HCT116 (cell line): ENCODE results near the gene ELAVL1.

Source experiments
- EZH2phosphoT487 ChIP-seq: fragments of 200-600 bp; IDR thresholded peaks from 2 replicates; pipeline ENCODE4 v1.6.1; 2018; ENCODE audit warnings: antibody characterized with exemption, borderline replicate concordance
- POLR2A ChIP-seq: IDR thresholded peaks from 2 replicates; pipeline ENCODE4 v1.7.0; 2011; ENCODE audit warnings: borderline replicate concordance; ENCODE audit not compliant: insufficient read depth, insufficient read length; ENCODE audit errors: extremely low read depth
- TF ChIP-seq, protein P1 (sequence below), 3 experiments: fragments of 200-600 bp in 1 of 3; sonication (generic) in 1 of 3; IDR thresholded peaks in 2 of 3; conservative IDR thresholded peaks in 1 of 3; 2 replicates each; pipeline ENCODE4 v1.5.1; 2012 to 2017; ENCODE audit warnings: low read depth in 2 of 3, low read length in 2 of 3, antibody characterized with exemption in 1 of 3, borderline replicate concordance in 1 of 3, control low read depth in 1 of 3, mild to moderate bottlenecking in 1 of 3, mixed read lengths in 1 of 3, mixed run types in 1 of 3, moderate library complexity in 1 of 3; ENCODE audit not compliant: insufficient read depth in 1 of 3

- TF ChIP-seq, protein P1, sequence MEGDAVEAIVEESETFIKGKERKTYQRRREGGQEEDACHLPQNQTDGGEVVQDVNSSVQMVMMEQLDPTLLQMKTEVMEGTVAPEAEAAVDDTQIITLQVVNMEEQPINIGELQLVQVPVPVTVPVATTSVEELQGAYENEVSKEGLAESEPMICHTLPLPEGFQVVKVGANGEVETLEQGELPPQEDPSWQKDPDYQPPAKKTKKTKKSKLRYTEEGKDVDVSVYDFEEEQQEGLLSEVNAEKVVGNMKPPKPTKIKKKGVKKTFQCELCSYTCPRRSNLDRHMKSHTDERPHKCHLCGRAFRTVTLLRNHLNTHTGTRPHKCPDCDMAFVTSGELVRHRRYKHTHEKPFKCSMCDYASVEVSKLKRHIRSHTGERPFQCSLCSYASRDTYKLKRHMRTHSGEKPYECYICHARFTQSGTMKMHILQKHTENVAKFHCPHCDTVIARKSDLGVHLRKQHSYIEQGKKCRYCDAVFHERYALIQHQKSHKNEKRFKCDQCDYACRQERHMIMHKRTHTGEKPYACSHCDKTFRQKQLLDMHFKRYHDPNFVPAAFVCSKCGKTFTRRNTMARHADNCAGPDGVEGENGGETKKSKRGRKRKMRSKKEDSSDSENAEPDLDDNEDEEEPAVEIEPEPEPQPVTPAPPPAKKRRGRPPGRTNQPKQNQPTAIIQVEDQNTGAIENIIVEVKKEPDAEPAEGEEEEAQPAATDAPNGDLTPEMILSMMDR (IDR thresholded peaks at IDR 0.05 in 2 of 3, conservative IDR thresholded peaks at IDR 0.05 in 1 of 3; ENCODE audit: borderline replicate concordance in 1 of 3, insufficient read depth in 1 of 3, low read depth in 2 of 3, low read length in 2 of 3), result no peak
- no peak for TF ChIP-seq EZH2phosphoT487
- TF ChIP-seq POLR2A, result no peak
Observed at GRCh38 chr19:7961920-7962626, 43.4 kb downstream of the ELAVL1 start.
